Body of pancreas (tissue), 4 donors: ENCODE measurements around the gene ARF6.

Experiments
- CTCF ChIP-seq, 7 experiments: fragments of 450-650 bp in 4 of 7; fragments of 200-600 bp in 3 of 7; sonication (generic) in 3 of 7; IDR thresholded peaks; one replicate each; pipeline ENCODE4 v1.5.1; 2016 to 2019; ENCODE audit warnings: antibody characterized with exemption in 7 of 7
- POLR2A ChIP-seq, 3 donors: fragments of 450-650 bp; IDR thresholded peaks; one replicate each; pipeline ENCODE4 v1.6.1; 2016; ENCODE audit warnings: antibody characterized with exemption in 3 of 3, mild to moderate bottlenecking in 2 of 3

DNA sequence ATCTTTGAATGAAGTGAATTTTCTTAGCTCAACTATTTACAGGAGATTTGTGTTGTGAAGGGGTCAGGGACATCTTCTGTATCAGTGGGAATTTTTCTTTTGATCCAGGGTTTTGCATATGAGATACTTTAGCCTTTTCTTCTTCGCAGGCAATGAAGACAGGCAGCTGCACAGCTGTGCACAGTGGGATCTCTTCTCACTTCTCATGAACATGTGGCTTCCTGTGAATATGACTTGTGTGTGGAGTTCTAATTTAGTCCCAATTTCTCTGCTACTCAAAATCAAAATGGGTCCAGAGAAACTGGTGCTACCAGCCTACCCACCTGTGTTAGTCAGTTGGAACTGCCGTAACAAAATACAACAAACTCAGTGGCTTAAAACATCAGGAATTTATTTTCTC, 37.8 kb downstream of the ARF6 start:
- TF ChIP-seq POLR2A (IDR thresholded peaks at IDR 0.05) (no peak), CTCF (IDR thresholded peaks at IDR 0.05) (no peak)
